GM12878 (cell line): ENCODE measurements around the gene C1orf74.

Experiments used
- CBX5 ChIP-seq: sonication (generic); IDR thresholded peaks from 2 replicates; pipeline ENCODE4 v1.6.1; 2016; ENCODE audit warnings: low read depth, moderate library complexity, mild to moderate bottlenecking, inconsistent platforms
- ESRRA ChIP-seq: IDR thresholded peaks from 2 replicates; pipeline ENCODE4 v1.6.1; 2012; ENCODE audit warnings: mild to moderate bottlenecking, low read length, improper control_type of control experiment
- EZH2 ChIP-seq: IDR thresholded peaks from 2 replicates; pipeline ENCODE4 v1.6.1; 2012; ENCODE audit warnings: low read depth, mild to moderate bottlenecking, control low read depth, inconsistent platforms, low read length, borderline replicate concordance; ENCODE audit not compliant: control insufficient read depth
- IKZF1 ChIP-seq: fragments of 450-650 bp; conservative IDR thresholded peaks from 2 replicates; pipeline ENCODE4 v1.6.1; 2017; ENCODE audit warnings: antibody characterized with exemption, mild to moderate bottlenecking
- NFXL1 ChIP-seq: fragments of 450-650 bp; IDR thresholded peaks from 2 replicates; pipeline ENCODE4 v1.6.1; 2017; ENCODE audit warnings: antibody characterized with exemption, mild to moderate bottlenecking, borderline replicate concordance
- POLR2A ChIP-seq: IDR thresholded peaks from 2 replicates; pipeline ENCODE4 v1.6.1; 2011; ENCODE audit warnings: low read depth, mild to moderate bottlenecking, low read length
- POLR2AphosphoS5 ChIP-seq: IDR thresholded peaks from 2 replicates; pipeline ENCODE4 v1.6.1; 2011; ENCODE audit warnings: mild to moderate bottlenecking, low read length, inconsistent platforms
- RFX5 ChIP-seq: IDR thresholded peaks from 2 replicates; pipeline ENCODE4 v1.6.1; 2011; ENCODE audit warnings: low read depth, low read length, improper control_type of control experiment
- SREBF2 ChIP-seq: IDR thresholded peaks from 2 replicates; pipeline ENCODE4 v1.6.1; 2012; ENCODE audit warnings: mild to moderate bottlenecking, low read length
- STAT1 ChIP-seq: fragments of 450-650 bp; conservative IDR thresholded peaks from 2 replicates; pipeline ENCODE4 v1.6.1; 2014; ENCODE audit warnings: antibody characterized with exemption, mild to moderate bottlenecking
- SUZ12 ChIP-seq: fragments of 200-600 bp; sonication (generic); IDR thresholded peaks from one replicate; pipeline ENCODE4 v1.6.1; 2018; ENCODE audit warnings: antibody characterized with exemption, mild to moderate bottlenecking; ENCODE audit not compliant: unreplicated experiment
- ZNF274 ChIP-seq: IDR thresholded peaks from one replicate; pipeline ENCODE4 v1.8.0; 2011; ENCODE audit not compliant: insufficient read length, insufficient read depth
- TF ChIP-seq, protein P1 (sequence below): IDR thresholded peaks from 2 replicates; pipeline ENCODE4 v1.6.1; 2011; ENCODE audit warnings: mild to moderate bottlenecking, low read depth, low read length, moderate library complexity; ENCODE audit not compliant: insufficient replicate concordance
- TF ChIP-seq, protein P2 (sequence below), 3 experiments: IDR thresholded peaks in 2 of 3; conservative IDR thresholded peaks in 1 of 3; 2 replicates each; pipeline ENCODE4 v1.5.1; 2011; ENCODE audit warnings: low read depth in 3 of 3, low read length in 3 of 3, mild to moderate bottlenecking in 3 of 3, control low read depth in 2 of 3, moderate library complexity in 2 of 3, inconsistent platforms in 1 of 3, mixed read lengths in 1 of 3; ENCODE audit not compliant: control insufficient read depth in 2 of 3, insufficient read depth in 1 of 3; ENCODE audit errors: extremely low read depth in 1 of 3

DNA sequence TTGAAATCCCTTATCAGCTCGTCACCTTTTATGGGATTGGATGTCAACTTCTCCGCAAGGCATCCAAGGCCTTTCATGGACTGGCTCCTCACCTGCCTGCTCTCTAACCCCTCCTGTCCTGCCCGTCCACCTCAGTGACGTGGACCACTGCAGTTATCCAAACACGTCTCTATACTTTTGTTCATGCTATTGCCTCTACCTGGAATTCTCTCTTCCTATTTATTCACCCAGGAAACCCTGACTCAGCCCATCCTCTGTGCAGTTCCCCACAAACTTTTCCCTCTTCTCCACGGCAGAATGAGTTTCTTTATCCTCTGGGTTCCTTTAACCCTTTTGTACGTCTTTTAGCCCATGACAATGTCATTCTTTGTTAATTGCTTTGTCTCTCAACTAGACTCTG, 38.3 kb upstream of the C1orf74 start:
- TF ChIP-seq, protein P1, sequence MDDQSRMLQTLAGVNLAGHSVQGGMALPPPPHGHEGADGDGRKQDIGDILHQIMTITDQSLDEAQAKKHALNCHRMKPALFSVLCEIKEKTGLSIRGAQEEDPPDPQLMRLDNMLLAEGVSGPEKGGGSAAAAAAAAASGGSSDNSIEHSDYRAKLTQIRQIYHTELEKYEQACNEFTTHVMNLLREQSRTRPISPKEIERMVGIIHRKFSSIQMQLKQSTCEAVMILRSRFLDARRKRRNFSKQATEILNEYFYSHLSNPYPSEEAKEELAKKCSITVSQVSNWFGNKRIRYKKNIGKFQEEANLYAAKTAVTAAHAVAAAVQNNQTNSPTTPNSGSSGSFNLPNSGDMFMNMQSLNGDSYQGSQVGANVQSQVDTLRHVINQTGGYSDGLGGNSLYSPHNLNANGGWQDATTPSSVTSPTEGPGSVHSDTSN = no peak
- TF ChIP-seq SREBF2 (no peak), IKZF1 (no peak), POLR2A (no peak), ZNF274 (no peak), NFXL1 (no peak), POLR2AphosphoS5 (no peak), STAT1 (no peak), EZH2 (no peak), CBX5 (no peak), SUZ12 (no peak), RFX5 (no peak), ESRRA (no peak)
- TF ChIP-seq, protein P2, sequence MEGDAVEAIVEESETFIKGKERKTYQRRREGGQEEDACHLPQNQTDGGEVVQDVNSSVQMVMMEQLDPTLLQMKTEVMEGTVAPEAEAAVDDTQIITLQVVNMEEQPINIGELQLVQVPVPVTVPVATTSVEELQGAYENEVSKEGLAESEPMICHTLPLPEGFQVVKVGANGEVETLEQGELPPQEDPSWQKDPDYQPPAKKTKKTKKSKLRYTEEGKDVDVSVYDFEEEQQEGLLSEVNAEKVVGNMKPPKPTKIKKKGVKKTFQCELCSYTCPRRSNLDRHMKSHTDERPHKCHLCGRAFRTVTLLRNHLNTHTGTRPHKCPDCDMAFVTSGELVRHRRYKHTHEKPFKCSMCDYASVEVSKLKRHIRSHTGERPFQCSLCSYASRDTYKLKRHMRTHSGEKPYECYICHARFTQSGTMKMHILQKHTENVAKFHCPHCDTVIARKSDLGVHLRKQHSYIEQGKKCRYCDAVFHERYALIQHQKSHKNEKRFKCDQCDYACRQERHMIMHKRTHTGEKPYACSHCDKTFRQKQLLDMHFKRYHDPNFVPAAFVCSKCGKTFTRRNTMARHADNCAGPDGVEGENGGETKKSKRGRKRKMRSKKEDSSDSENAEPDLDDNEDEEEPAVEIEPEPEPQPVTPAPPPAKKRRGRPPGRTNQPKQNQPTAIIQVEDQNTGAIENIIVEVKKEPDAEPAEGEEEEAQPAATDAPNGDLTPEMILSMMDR (IDR thresholded peaks at IDR 0.05 in 2 of 3, conservative IDR thresholded peaks at IDR 0.05 in 1 of 3; ENCODE audit: control insufficient read depth in 2 of 3, extremely low read depth in 1 of 3, insufficient read depth in 1 of 3, low read depth in 3 of 3, low read length in 3 of 3) = no peak
